Measurements from ENCODE around the gene PHACTR1.

Gene PHACTR1

DNA sequence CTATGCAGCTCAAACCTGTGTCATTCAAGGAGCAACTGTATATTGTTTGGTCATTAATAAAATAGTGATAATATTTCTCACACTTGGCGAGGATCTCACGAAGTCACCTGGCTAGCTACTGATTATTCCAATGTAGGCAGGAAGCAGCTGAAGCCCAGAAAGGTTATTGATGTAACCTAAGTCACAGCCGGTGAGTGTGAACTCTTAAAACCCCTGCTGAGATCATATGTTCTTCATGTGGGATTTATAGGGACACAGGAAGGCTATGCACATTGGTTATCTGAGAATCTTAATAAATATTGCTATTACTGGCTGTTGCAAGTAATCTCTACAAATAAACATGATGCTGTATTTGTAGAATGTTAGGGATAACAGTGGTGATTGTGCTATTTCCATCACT lies 450.3 kb downstream of the PHACTR1 start:
- DNase-seq = no peak

DNA sequence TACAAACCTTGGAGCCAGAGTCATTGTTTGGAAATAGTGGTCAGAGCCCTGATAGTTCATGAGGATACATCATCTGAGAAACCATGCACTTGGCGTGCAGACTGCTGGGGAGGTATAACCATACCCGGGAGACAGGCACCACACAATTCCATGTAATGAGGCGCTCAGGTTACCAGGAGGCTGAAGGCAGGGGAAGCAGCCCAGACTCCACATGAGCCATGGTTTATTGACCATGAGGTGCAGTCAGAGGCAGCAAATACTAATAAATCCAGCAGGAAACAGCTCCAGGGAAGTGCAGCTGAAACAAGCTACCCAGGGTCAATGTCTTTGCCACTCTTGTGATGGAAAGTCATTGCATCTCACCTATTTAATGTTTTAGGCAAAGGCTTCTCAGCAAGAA lies 455.7 kb downstream of the PHACTR1 start:
- DNase-seq = no peak

DNA sequence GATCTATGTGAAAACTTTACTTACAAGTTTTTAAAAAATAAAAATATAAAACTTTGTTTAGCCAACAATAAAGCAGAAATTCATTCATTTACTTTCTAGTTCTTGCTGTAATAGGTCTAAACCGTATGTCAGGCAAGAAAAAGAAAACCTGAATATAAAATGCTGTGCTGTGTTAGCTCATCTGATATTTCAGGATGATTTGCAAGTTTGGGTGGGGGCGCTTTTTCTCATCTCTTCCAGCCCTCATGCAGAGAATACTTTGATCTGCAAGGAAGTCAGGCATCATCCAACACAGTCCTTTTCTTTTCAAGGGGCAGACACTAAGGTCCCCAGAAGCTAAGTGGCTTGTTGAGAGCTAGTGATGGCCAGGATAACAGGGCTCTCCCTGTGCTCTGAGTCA lies 458.5 kb downstream of the PHACTR1 start:
- no peak for DNase-seq

DNA sequence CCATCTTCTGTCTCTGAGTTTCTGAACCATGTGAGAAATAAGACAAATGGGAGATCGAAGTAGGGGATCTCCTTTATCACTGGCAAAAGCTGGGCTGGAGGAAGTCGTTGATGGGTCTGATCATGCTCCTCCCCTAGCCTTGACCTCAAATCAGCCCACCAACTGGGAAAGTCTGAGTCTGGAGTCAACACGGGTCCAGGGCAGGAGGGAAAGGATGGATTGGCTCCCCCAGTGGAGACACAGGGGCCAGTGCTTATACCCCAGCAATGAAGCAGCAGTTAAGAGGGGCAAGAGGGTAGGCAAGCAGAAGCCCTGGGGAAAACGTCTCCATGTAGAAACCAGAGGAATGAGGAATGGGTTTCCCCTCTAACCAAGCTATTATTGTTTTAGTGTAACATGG lies 459.2 kb downstream of the PHACTR1 start:
- no peak for DNase-seq

DNA sequence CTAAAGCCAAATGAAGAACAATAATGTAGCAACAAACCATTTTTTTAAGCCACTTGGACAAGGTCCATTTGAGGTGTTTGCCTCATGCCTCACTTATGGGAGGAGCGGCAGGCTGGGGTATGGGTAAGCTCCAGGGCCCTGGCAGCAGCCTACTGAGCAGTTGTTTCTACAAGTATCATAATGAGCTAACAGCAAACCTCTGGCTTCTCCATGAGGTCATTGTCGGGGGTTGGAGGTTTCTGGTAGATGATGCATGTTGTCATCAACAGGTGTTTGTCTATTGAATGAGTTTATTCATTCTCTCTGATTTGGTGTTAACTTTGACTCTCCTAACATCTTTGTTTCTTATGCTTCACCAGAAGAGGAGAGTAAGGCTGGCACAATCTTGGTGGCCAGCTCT lies 461.1 kb downstream of the PHACTR1 start:
- DNase-seq = peak; percentile 32

DNA sequence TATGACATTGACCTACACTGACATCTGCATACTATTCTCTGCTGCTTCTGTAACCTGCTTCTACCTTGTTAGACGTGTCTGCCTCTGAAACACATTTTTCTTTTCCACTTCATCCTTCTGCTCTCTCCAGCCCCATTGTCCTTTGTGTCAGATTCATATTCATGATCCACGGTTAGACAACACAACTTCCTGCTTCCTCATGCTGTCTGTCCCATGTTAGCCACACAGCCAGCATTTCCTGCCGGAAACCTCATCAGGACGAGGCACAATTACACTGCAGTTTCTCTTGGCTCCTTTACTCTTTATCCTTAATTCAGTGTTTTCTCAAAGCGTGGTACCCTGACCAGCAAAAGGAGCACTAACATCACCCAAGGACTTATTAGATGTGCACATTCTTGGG lies 461.5 kb downstream of the PHACTR1 start:
- DNase-seq = no peak

DNA sequence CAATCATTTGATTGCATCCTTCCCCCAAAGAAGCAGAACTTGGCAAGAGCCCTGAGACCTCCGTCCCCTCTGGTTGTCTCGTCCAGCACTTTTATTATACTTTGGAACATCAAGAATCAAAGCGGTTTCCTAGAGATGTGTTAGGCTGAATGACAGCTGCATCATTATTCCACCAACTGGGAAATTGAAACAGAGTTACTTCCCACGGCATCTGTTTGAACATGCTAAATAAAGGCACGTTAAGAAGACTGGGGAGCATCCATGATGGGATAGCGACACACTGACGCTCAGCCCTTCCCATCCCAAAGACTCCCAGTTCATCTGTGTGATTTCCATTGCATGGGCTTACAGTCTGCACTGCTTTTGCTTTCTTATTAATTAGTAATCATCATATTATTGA lies 464.0 kb downstream of the PHACTR1 start:
- DNase-seq = no peak

DNA sequence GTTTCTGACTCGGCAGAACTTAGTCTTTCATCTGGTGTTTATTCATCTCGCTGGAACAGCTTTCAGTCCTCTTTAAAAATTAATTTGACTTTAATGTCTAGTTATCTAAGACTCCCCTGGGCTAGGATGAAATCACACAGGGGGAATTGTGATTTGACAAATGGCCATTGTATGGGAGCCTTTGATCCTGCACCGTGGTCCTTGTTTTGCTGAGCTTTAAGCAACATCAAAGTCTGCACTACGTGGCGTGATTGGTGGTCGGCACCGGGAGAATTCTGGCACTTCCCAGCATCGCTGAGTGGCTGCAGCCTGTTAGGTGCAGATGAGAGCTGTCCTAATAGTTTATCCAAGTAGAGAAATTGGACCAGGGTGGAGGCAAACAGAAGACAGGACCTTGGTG lies 464.8 kb downstream of the PHACTR1 start:
- DNase-seq = no peak

DNA sequence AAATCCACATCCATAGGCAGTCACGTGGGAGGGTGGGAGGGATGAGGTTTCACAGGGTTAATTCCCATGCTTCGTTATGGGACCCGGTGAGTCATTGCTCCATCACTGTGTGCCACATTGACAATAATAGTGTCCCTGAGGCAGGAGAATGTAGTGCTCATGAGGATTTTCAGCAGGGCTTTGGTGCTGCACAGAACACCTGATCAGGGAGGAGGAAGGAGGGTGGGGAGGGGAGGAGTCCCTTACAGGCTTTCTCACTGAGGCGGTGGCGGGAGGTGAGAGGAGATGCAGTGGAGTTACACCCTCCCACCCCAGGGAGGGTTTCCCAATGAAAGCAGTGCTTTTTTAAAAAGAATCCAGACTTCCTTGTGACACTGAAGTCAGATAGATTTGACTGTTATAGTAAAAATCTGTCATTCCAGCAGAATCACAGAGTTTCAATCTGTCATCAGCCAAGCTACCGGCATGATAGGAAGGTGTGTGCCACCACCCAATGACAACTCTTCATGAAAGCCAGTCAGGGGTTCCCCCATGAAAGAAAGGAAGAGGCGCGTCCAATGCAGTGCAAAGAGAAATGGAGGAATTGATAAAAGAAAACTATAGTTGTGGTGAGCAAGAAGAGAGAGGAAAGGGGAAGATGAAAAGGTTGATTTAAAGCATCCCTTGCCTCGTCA lies 467.0 kb downstream of the PHACTR1 start:
- DNase-seq = no peak

DNA sequence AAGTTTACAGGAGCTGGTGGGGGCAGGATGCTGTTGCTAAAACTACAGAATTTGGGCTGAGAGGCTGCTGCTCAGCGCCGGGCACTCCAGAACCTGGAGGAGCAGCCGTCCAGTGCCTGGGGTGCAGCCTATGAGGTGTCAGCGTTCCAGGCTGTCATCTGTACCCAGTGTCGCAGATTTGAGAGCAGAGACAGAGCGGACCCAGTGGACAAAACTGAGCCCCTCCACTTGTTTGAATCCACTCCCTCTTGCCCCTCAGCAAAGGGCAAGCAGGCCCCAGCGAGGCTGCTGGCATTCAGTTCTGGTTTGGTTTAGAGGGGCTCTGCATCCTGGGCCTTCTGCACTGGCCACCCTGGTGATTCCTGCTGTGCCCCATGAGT lies 467.5 kb downstream of the PHACTR1 start:
- DNase-seq = no peak

DNA sequence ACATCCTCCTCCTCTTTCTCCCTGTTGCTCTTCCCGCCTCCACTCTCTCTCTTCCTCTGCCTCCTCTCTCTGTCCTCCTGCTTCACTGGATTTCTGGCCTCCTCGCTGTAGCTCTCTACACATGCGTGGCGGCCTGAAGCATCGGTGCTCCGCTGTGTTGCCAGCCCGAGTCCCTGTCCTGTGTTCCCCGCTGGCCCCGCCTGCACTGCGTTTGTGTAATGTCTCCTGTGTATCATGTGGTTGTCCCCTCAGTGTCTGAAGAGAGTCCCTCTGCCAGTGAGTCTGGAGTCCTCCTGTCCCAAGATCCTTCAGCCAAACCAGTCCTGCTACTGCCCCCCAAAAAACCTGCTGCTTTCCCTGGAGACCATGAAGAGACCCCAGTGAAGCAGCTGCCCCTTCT lies 468.0 kb downstream of the PHACTR1 start:
- no peak for DNase-seq

DNA sequence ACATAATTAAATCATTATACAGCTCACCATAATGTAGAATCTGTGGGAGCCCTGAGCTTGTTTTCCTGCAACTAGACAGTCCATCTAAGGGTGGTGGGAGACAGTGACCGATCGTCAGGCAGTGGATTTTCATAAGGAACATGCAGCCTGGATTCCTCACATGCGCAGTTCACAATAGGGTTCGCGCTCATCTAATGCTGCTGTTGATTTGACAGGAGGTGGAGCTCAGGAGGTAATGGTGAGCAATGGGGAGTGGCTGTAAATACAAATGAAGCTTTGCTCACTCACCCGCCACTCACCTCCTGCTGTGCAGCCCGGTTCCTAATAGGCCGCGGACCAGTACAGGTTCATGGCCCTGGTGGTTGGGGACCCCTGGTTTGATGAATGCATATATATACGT lies 470.3 kb downstream of the PHACTR1 start:
- DNase-seq = no peak

DNA sequence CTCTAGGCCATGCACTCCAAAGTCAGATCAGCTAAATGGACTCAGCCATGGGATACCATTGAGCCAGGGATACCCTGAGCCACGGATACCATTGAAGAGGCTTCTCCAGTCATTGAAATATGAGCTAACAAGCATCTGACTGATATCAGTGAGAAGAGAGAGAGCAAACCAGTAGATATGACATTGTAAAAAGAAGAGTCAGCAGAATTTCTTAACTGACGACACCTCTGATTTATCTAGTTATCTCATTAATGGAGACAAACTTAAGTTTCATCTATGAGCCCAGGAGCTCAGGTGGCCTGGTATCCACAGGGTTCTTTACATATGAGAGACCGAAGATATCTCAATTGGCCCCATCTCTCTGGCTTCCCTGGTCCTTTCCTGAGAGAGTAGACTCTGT lies 471.1 kb downstream of the PHACTR1 start:
- DNase-seq = no peak

DNA sequence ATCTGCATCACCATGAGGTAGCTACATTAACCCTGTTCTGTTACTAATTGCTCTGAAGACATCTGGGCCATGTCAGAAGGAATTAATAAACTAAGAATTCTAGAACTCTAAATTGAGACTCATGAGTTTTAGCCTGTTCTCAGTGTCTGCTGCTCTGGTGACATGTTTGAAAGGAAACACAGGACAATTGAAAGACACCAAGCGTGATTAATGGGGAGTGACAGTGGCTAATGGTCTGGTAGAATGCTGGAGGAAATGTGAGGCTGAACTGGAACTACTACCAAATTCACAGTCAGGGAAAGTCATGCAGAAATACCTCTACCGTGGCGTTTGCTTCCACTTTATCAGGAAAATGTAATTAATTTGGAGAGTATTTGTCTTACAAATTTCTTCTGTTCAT lies 471.7 kb downstream of the PHACTR1 start:
- no peak for DNase-seq

DNA sequence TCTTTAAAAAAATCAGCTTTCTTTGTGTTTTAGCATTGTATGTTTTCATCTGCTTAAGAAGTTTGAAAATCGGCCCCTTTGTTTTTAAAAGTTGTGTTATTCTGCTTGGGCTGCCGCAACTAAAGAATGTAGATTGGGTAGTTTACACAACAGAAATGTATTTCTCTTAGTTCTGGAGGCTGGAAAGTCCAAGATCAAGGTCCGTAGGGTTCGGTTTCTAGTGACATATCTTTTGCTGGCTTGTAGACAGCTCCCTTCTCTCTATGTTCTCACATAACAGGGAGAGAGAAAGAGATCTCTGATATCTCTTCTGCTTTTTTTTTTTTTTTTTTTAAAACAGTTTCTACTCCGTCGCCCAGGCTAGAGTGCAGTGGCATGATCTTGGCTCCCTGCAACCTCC lies 473.1 kb downstream of the PHACTR1 start:
- DNase-seq = no peak

DNA sequence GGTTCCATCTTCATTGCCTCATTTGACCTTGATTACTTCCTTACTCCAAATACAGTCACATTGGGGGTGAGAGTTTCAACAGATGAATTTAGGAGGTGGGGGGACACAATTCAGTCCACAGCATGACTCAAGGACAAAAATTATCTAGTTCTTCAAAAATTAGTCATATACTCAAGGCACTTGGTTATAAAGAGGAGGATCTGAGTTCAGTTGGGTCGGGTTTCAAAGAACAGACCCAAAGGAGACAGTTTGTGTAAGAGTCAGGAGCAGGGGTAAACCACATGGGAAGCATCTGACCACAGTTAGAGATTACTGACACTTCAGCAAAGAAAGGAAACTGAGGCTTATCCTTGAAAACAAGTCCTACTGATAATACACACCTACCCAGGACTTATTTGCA lies 473.8 kb downstream of the PHACTR1 start:
- no peak for DNase-seq

DNA sequence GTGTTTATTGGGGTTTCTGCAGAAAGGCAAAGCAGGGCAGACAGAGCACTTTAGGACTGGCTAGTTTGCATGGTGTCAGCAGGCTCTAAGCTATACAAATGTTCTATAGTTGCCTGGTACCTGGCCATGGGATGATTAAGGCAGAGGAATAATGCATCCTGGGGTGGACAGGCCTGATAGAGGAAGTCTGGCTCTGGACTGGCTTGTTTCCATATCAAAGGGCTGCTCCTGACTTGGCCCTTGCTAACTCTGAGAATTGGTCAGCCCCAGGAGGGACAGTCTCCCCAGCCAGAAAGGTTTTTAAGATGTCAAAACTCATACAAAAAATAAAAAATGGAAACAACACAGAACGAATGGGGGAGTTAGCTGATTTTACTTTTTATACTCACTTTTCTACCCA lies 474.9 kb downstream of the PHACTR1 start:
- DNase-seq = no peak

DNA sequence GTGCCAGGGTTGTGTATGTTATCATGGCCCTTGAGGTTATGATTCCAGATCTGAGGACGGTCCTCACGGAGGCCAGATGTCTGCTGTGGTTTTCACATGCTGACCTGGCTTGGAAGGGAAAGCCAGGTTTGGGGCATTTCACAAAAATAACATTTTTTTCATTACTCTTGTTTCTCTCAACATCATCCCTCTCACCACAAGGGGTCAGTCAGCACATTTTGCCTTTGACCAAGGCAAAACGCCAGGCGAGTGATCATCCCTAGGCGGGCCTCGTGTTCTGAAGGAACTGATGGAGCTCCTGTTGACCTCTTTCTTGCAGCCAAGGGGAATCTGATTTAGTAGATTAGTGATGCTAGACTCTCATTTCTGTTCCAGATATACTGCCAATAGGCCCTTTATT lies 478.3 kb downstream of the PHACTR1 start:
- peak; percentile 34 for DNase-seq

DNA sequence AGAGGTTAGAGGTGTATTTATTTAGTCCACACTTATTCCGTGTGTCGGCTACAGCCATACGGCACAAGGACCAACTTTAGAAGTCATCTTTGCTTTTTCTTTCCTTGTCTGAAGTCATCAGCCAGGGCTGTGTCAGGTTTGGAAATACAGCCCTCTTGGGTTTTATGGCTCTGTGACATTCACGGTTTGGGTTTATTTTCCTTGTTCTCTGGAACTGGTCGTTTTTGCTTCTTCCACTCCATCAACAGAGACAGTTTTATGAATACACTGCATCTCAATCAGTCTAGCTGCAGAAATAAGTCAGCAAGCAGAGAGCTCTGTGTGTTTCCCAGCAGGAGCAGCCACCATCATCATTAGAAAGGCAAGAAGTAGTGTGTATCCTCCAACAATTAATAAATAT lies 479.2 kb downstream of the PHACTR1 start:
- DNase-seq = no peak

DNA sequence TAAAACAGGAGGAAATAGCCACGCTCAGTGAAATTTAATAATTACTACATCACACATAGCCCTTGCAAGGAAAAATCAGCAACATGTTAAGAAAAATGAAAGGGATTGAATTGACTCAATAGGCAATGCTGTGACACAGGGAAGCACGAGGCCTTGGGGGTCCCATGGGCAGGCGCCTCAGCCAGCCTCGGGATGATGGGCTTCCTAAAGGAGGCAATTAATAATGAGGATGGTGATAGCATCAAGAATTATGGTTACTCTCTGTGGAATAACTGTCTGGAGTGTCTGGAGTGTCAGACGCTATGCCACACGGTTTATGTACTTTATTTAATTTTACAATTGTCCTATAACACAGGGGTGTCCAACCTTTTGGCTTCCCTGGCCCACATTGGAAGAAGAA lies 481.6 kb downstream of the PHACTR1 start:
- DNase-seq = no peak

DNA sequence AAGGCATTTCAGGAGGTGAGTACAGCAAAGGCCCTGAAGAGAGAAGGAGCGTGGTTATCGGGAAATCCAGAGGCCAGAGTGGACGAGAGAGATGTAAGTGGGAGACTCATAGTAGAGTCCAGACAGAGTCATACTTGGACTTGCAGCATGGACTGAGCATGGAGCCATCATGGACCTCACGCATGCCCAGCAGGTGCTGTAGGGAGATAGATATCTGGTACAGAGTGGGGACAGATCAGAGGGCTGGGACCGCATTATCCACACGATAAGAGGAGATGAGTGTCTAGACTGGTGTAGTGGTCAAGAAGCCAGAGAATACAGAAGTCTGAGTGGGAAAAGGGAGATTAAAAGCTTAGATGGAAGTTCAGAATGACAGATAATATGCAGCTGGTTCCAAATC lies 484.8 kb downstream of the PHACTR1 start:
- no peak for DNase-seq

DNA sequence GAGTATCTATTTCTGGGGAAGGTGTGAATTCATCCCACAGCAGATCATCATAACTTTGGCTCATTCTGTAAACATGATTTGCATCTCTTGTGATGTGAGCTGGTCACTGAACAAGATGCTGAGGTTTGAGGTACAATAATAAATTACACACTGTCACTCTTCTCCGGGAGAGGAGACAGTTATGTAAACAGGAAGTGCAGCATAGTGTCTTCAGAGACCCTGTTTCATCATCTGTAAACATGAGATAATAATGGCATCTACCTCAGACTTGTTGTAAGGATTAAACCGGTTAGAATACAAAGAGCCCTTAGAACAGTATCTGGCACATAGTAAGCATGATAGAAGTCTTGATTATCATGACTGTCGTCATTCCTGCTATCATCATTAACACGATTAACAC lies 486.6 kb downstream of the PHACTR1 start:
- DNase-seq = no peak

DNA sequence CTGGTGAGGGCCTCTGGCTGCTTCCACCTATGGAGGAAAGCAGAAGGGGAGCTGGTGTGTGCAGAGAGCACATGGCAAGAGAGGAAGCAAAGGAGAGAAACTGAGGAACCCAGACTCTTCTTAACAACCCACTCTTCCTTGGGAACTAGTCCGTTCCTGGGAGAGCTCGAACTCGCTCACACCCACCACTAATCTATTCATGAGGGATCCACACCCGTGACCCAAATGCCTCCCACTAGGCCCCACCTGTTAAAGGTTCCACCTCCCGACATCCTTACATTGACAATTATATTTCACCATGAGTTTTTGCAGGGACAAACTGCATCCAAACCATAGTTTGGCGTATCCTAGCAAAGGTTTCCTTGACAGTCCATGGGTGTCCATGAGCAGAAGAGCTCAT lies 488.5 kb downstream of the PHACTR1 start:
- no peak for DNase-seq

DNA sequence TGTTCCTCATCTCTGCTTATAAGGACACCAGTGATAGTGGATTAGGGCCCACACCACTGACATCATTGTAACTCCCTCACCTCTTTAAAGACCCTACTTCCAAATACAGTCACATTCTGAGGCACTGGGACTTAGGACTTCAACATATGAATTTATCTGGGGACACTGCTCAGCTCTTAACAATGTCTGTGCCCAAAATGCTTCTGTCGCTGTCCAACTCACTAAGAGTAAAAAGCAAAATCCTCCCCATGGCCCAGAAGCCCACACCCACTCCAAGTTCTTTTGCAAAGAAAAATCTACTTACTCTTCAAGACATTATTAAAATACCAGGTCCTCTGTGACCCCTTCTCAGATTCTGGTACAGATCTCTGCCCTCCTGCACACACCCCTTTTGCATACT lies 495.5 kb downstream of the PHACTR1 start:
- DNase-seq = no peak

DNA sequence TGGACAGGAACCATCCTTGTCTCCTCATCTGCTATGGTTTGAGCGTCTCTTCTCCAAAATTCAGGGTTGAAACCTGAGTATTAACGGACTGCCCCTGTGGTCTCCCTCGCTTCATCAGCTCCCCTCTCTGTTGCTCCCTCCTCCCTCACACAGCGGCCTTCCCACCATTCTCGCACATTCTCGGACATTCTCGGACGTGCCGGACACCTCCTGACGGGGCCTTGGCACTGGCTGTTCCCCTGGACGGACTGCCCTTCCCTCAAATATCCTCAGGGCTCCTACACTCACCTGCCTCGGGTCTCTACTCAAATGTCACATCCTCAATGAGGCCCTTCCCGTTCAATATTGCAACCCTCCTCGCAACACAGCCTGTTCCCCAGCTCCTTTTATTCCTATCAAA lies 496.0 kb downstream of the PHACTR1 start:
- no peak for DNase-seq

DNA sequence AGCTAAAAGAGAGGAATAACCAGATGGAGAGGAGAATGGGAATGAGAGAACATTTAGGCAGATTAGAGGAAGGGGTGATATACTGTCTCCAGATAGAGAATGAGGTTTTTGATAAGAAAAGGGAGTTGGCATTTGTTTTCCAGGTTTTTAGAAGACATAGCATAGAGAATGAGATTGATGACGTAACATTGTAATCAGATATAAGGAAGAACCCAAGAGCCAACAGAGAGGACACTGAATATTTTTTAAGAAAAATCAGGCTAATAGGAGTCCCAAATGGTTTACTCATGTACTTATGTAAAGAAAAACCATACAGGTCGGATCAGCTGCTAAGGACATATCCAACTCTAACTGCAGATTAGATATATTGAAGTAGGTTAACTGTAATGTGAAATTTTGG lies 498.8 kb downstream of the PHACTR1 start:
- DNase-seq = no peak
